Measurements from ENCODE around the gene GLIS1. TPM values are rescaled to one million over a fixed set of nuclear protein-coding genes. Genes with fewer than 3 reads are reported as not detected.

Gene GLIS1
- total and polyA plus RNA-seq, 2 experiments from 2014 or later = 0.26 to 0.31 TPM

DNA sequence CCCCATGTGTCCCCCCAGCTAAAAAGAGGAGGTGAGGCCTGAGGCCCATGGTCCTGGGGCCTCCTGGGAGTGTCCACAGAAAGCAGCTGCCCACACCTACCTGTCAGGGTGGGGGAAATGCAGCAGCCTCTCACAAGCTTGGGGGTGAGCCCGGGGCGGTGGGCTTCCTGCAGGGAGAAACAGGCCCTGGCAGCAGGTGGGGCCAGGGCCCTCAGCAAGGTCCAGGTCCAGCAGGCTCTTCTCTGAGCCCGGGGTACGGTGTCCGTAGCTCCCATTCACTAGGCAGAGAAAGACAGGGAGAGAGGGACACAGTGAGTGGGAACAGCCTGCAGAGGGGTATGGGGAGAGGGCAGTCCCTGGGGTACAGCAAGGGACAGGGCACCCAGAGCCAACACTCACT lies 139.0 kb downstream of the GLIS1 start:
- no peak for ATAC-seq
- no peaks in the 10 kb centered on the region for H3K36me3 Mint-ChIP-seq (ENCODE audit: low read depth)
- DNase-seq (ENCODE audit: low spot score) = no peak
- no peaks in the 10 kb centered on the region for H3K4me1 ChIP-seq (ENCODE audit: insufficient read depth)
- no peak overlapping the region for H3K27ac ChIP-seq (ENCODE audit: low read depth)
- no peaks in the 10 kb centered on the region for H3K27me3 ChIP-seq (ENCODE audit: insufficient read depth)
- H3K9me2 ChIP-seq (ENCODE audit: insufficient read depth) = no peaks in the 10 kb centered on the region
- no peaks in the 10 kb centered on the region for H3F3A ChIP-seq (replicated peaks; ENCODE audit: low read depth)
- no peak overlapping the region for H3K4me2 ChIP-seq
- no peaks in the 10 kb centered on the region for H3K9me3 Mint-ChIP-seq
- no peaks in the 10 kb centered on the region for H4K20me1 ChIP-seq (replicated peaks; ENCODE audit: insufficient read depth)
- H2AFZ ChIP-seq = no peak overlapping the region
- no peaks in the 10 kb centered on the region; the same call in 2 of the 3 replicates for H3K4me1 Mint-ChIP-seq
- no peak overlapping the region for H3K4me3 ChIP-seq
- H3K79me2 ChIP-seq (replicated peaks; ENCODE audit: insufficient read depth) = no peaks in the 10 kb centered on the region
- H3K36me3 ChIP-seq (ENCODE audit: insufficient read depth) = no peaks in the 10 kb centered on the region
- H3K4me3 Mint-ChIP-seq = no peak overlapping the region
- no peak for TF ChIP-seq REST (IDR thresholded peaks at IDR 0.05; ENCODE audit: unreplicated experiment)
- no peak for TF ChIP-seq EZH2phosphoT487 (IDR thresholded peaks at IDR 0.05; ENCODE audit: unreplicated experiment)
- no peak for TF ChIP-seq EZH2 (IDR thresholded peaks at IDR 0.05; ENCODE audit: low read depth, unreplicated experiment)
- no peak for TF ChIP-seq CTCF (conservative IDR thresholded peaks at IDR 0.05; ENCODE audit: low read depth in 2 of 2)
- TF ChIP-seq POLR2AphosphoS5 (IDR thresholded peaks at IDR 0.05; ENCODE audit: low read depth) = no peak
- TF ChIP-seq ETS1 (IDR thresholded peaks at IDR 0.05) = no peak
- TF ChIP-seq JUNB (IDR thresholded peaks at IDR 0.05; ENCODE audit: unreplicated experiment) = no peak
- TF ChIP-seq ZNF114 (CRISPR knock-in tag; IDR thresholded peaks at IDR 0.05) = no peak
- TF ChIP-seq, protein P1, sequence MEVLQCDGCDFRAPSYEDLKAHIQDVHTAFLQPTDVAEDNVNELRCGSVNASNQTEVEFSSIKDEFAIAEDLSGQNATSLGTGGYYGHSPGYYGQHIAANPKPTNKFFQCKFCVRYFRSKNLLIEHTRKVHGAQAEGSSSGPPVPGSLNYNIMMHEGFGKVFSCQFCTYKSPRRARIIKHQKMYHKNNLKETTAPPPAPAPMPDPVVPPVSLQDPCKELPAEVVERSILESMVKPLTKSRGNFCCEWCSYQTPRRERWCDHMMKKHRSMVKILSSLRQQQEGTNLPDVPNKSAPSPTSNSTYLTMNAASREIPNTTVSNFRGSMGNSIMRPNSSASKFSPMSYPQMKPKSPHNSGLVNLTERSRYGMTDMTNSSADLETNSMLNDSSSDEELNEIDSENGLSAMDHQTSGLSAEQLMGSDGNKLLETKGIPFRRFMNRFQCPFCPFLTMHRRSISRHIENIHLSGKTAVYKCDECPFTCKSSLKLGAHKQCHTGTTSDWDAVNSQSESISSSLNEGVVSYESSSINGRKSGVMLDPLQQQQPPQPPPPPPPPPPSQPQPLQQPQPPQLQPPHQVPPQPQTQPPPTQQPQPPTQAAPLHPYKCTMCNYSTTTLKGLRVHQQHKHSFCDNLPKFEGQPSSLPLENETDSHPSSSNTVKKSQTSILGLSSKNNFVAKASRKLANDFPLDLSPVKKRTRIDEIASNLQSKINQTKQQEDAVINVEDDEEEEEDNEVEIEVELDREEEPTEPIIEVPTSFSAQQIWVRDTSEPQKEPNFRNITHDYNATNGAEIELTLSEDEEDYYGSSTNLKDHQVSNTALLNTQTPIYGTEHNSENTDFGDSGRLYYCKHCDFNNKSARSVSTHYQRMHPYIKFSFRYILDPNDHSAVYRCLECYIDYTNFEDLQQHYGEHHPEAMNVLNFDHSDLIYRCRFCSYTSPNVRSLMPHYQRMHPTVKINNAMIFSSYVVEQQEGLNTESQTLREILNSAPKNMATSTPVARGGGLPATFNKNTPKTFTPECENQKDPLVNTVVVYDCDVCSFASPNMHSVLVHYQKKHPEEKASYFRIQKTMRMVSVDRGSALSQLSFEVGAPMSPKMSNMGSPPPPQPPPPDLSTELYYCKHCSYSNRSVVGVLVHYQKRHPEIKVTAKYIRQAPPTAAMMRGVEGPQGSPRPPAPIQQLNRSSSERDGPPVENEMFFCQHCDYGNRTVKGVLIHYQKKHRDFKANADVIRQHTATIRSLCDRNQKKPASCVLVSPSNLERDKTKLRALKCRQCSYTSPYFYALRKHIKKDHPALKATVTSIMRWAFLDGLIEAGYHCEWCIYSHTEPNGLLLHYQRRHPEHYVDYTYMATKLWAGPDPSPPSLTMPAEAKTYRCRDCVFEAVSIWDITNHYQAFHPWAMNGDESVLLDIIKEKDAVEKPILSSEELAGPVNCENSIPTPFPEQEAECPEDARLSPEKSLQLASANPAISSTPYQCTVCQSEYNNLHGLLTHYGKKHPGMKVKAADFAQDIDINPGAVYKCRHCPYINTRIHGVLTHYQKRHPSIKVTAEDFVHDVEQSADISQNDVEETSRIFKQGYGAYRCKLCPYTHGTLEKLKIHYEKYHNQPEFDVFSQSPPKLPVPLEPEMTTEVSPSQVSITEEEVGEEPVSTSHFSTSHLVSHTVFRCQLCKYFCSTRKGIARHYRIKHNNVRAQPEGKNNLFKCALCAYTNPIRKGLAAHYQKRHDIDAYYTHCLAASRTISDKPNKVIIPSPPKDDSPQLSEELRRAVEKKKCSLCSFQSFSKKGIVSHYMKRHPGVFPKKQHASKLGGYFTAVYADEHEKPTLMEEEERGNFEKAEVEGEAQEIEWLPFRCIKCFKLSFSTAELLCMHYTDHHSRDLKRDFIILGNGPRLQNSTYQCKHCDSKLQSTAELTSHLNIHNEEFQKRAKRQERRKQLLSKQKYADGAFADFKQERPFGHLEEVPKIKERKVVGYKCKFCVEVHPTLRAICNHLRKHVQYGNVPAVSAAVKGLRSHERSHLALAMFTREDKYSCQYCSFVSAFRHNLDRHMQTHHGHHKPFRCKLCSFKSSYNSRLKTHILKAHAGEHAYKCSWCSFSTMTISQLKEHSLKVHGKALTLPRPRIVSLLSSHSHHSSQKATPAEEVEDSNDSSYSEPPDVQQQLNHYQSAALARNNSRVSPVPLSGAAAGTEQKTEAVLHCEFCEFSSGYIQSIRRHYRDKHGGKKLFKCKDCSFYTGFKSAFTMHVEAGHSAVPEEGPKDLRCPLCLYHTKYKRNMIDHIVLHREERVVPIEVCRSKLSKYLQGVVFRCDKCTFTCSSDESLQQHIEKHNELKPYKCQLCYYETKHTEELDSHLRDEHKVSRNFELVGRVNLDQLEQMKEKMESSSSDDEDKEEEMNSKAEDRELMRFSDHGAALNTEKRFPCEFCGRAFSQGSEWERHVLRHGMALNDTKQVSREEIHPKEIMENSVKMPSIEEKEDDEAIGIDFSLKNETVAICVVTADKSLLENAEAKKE (CRISPR knock-in tag; IDR thresholded peaks at IDR 0.05) = no peak
- no peak for TF ChIP-seq ZNF331 (CRISPR knock-in tag; IDR thresholded peaks at IDR 0.05; ENCODE audit: low read depth)
- TF ChIP-seq STAT1 (IDR thresholded peaks at IDR 0.05; ENCODE audit: unreplicated experiment) = no peak
- TF ChIP-seq NANOG (IDR thresholded peaks at IDR 0.05; ENCODE audit: borderline replicate concordance) = no peak
- no peak for TF ChIP-seq CREB1 (CRISPR knock-in tag; IDR thresholded peaks at IDR 0.05; ENCODE audit: low read depth)
- no peak overlapping the region for H3K27ac Mint-ChIP-seq
- H3K27me3 Mint-ChIP-seq (ENCODE audit: insufficient read depth, low read depth, poor library complexity) = peaks cover 9% of the 10 kb centered on the region

All from GM23338 (cell line).